Calu3 (cell line): ENCODE results near the gene PGAP3. TPM values are rescaled to one million over a fixed set of nuclear protein-coding genes. Genes with fewer than 3 reads are reported as not detected.
"Not testable (repeated sequence)": the region's sequence is repeated elsewhere in the genome, so short reads cannot be mapped to it uniquely, and the experiment has no call there.

Experiments used
- BruUV-seq: library from RNA; stranded (reverse); fragments of 400-500 nt; replicated peaks from 2 replicates; lab custom pipeline; 2021; lab: Mats Ljungman, UMichigan
- CTCF ChIA-PET: fragments of 300-600 bp; sonication (Branson Sonifier 250); formaldehyde crosslinking; loops from one replicate; lab custom pipeline; 2022; ENCODE audit warnings: antibody characterized with exemption; lab: Charles Lee
- DNase-seq: peaks from one replicate; pipeline ENCODE4 v3.0.0; 2022
- H3K27ac Mint-ChIP-seq: one replicate; pipeline ENCODE4 v1.8.0; 2022; ENCODE audit warnings: mixed read lengths; ENCODE audit not compliant: unreplicated experiment
- H3K27me3 Mint-ChIP-seq: one replicate; pipeline ENCODE4 v1.8.0; 2022; ENCODE audit warnings: mixed read lengths; ENCODE audit not compliant: unreplicated experiment
- H3K36me3 Mint-ChIP-seq: one replicate; pipeline ENCODE4 v1.8.0; 2022; ENCODE audit warnings: mild to moderate bottlenecking, moderate library complexity, mixed read lengths; ENCODE audit not compliant: insufficient read depth, unreplicated experiment
- H3K4me1 Mint-ChIP-seq: one replicate; pipeline ENCODE4 v1.8.0; 2022; ENCODE audit warnings: mild to moderate bottlenecking, low read depth, mixed read lengths; ENCODE audit not compliant: unreplicated experiment
- H3K4me3 Mint-ChIP-seq: one replicate; pipeline ENCODE4 v1.8.0; 2022; ENCODE audit warnings: mild to moderate bottlenecking, low read depth, moderate library complexity, mixed read lengths; ENCODE audit not compliant: unreplicated experiment
- H3K9me3 Mint-ChIP-seq: one replicate; pipeline ENCODE4 v1.8.0; 2022; ENCODE audit warnings: low read depth, mixed read lengths; ENCODE audit not compliant: unreplicated experiment
- intact Hi-C: fragments of 100-400 bp; cut with micrococcal nuclease; formaldehyde crosslinking; loops from one replicate; pipeline ENCODE4 v1.10.0; 2022; ENCODE audit not compliant: unreplicated experiment
- total RNA-seq: library from RNA; stranded (reverse); gene quantifications from 2 replicates; pipeline ENCODE4 v1.2.3, GENCODE V29; 2022
- TF ChIP-seq, protein P1 (sequence below): fragments of 200-600 bp; IDR thresholded peaks from one replicate; pipeline ENCODE4 v1.8.0; 2022; ENCODE audit warnings: antibody characterized with exemption; ENCODE audit not compliant: unreplicated experiment

The PGAP3 gene
- total RNA-seq, 1 experiment from 2014 or later, result 1,186 TPM

DNA sequence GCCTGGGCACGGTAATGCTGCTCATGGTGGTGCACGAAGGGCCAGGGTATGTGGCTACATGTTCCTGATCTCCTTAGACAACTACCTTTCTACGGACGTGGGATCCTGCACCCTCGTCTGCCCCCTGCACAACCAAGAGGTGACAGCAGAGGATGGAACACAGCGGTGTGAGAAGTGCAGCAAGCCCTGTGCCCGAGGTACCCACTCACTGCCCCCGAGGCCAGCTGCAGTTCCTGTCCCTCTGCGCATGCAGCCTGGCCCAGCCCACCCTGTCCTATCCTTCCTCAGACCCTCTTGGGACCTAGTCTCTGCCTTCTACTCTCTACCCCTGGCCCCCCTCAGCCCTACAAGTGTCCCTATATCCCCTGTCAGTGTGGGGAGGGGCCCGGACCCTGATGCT is 24.0 kb upstream of the PGAP3 start:
- TF ChIP-seq, protein P1, sequence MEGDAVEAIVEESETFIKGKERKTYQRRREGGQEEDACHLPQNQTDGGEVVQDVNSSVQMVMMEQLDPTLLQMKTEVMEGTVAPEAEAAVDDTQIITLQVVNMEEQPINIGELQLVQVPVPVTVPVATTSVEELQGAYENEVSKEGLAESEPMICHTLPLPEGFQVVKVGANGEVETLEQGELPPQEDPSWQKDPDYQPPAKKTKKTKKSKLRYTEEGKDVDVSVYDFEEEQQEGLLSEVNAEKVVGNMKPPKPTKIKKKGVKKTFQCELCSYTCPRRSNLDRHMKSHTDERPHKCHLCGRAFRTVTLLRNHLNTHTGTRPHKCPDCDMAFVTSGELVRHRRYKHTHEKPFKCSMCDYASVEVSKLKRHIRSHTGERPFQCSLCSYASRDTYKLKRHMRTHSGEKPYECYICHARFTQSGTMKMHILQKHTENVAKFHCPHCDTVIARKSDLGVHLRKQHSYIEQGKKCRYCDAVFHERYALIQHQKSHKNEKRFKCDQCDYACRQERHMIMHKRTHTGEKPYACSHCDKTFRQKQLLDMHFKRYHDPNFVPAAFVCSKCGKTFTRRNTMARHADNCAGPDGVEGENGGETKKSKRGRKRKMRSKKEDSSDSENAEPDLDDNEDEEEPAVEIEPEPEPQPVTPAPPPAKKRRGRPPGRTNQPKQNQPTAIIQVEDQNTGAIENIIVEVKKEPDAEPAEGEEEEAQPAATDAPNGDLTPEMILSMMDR, result no peak
- Mint-ChIP-seq H3K36me3 (peaks cover 98% of the 10 kb centered on the region), H3K27me3 (no peaks in the 10 kb centered on the region), H3K4me3 (no peak overlapping the region), H3K27ac (peak overlapping the region; percentile 0), H3K4me1 (peaks cover 37% of the 10 kb centered on the region), H3K9me3 (no peaks in the 10 kb centered on the region)
- no peak for DNase-seq
- intact Hi-C loops, result no loop called here
- CTCF ChIA-PET, result interaction anchor here (0.7 to 161.2 kb wide), 7 partner anchors 3 to 1938 kb away, joined by 4 to 42089 read pairs (median 8195); partner anchors contain the start of genes ERBB2, GRB7, GSDMA and GSDMB
- no TSS peak for BruUV-seq

- H3K4me3 Mint-ChIP-seq, intact Hi-C loops, H3K9me3 Mint-ChIP-seq, H3K27me3 Mint-ChIP-seq, DNase-seq, H3K27ac Mint-ChIP-seq, BruUV-seq: not testable (repeated sequence)
- Mint-ChIP-seq H3K4me1 (peaks cover 39% of the 10 kb centered on the region), H3K36me3 (peaks cover 98% of the 10 kb centered on the region)
- CTCF ChIA-PET, result interaction anchor here (0.5 to 161.2 kb wide), 22 partner anchors 4 to 1135 kb away, joined by 3 to 42089 read pairs (median 4); partner anchors contain the start of genes ERBB2, GRB7, GSDMA and GSDMB
Measured at GRCh38 chr17:39711071-39711470, 23.2 kb upstream of the PGAP3 start.

GRCh38 chr17:39709998-39710964 is 22.4 kb upstream of the PGAP3 start:
- intact Hi-C loops, result loop anchor here (5.0 kb wide), 1 partner anchor 387 kb away; no protein-coding TSS in a partner anchor
- Mint-ChIP-seq H3K27me3 (no peaks in the 10 kb centered on the region), H3K4me3 (no peak overlapping the region), H3K27ac (peak overlapping the region; percentile 3), H3K36me3 (peaks cover 98% of the 10 kb centered on the region), H3K9me3 (no peaks in the 10 kb centered on the region), H3K4me1 (peaks cover 47% of the 10 kb centered on the region)
- no peak for DNase-seq
- TF ChIP-seq, protein P1, result no peak
- no TSS peak for BruUV-seq
- CTCF ChIA-PET, result interaction anchor here (0.5 to 161.2 kb wide), 25 partner anchors 5 to 1136 kb away, joined by 3 to 42089 read pairs (median 4); partner anchors contain the start of genes ERBB2, GRB7, GSDMA and GSDMB

DNA sequence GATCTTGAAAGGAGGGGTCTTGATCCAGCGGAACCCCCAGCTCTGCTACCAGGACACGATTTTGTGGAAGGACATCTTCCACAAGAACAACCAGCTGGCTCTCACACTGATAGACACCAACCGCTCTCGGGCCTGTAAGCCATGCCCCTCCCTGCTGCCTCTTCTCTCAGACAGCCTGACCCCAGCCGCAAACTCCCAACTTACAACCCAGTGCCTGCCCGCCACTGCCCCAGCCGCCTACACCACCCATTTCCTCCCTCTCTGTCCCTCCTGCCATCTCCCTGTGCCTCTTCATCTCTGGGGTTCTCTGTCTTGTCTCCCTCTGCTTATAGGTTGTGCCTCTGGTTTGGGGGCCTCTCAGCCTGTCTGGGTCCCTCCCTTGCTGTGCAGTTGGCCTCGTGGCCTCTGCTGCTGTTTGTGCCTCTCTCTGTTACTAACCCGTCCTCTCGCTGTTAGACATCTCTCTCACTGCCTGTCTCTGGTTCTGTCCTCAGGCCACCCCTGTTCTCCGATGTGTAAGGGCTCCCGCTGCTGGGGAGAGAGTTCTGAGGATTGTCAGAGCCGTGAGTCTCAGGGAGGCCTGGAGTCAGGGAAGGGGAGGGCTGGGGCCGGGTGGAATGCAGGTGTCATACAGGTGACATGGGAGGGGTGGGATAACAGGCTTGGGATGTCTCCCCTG is 21.6 kb upstream of the PGAP3 start:
- peaks cover 98% of the 10 kb centered on the region for H3K36me3 Mint-ChIP-seq

More for the DNA sequence above, 21.6 kb upstream of the PGAP3 start:
- Mint-ChIP-seq H3K27ac (peak overlapping the region; percentile 3), H3K27me3 (no peaks in the 10 kb centered on the region), H3K4me3 (peak overlapping the region; percentile 0), H3K9me3 (no peaks in the 10 kb centered on the region), H3K4me1 (peaks cover 55% of the 10 kb centered on the region)
- CTCF ChIA-PET, result interaction anchor here (1.1 to 161.2 kb wide), 10 partner anchors 5 to 318 kb away, joined by 3 to 42089 read pairs (median 210); partner anchors contain the start of genes ERBB2, GRB7, GSDMA and GSDMB
- intact Hi-C loops, result loop anchor here (5.0 kb wide), 1 partner anchor 388 kb away; no protein-coding TSS in a partner anchor
- BruUV-seq, result no TSS peak
- DNase-seq, result no peak
- TF ChIP-seq, protein P1, result no peak
